BJ (cell line): Measurements from ENCODE around the gene CCDC70. TPM values are rescaled to one million over a fixed set of nuclear protein-coding genes. Genes with fewer than 3 reads are reported as not detected.
"Not testable (repeated sequence)": the region's sequence is repeated elsewhere in the genome, so short reads cannot be mapped to it uniquely, and the experiment has no call there.

ENCODE experiments used
- CTCF ChIA-PET: fragments of 350-600 bp; formaldehyde crosslinking; extraction: SDS; loops from one replicate; lab custom pipeline; 2021; ENCODE audit warnings: antibody characterized with exemption, inconsistent platforms; lab: Yijun Ruan, JAX
- POLR2A ChIA-PET: fragments of 300-600 bp; sonication (Branson Sonifier 250); formaldehyde crosslinking; extraction: SDS; loops from one replicate; lab custom pipeline; 2021; ENCODE audit warnings: antibody characterized with exemption; lab: Charles Lee
- DNase-seq: peaks from one replicate; pipeline ENCODE4 v3.0.0-alpha.2; 2011; ENCODE audit warnings: low read depth
- H3K27me3 ChIP-seq: 2 replicates; pipeline ENCODE4 v1.6.0; 2011; ENCODE audit warnings: low read length; ENCODE audit not compliant: control insufficient read depth, insufficient read depth
- H3K36me3 ChIP-seq: 2 replicates; pipeline ENCODE4 v1.5.1; 2011; ENCODE audit warnings: low read length; ENCODE audit not compliant: control insufficient read depth, insufficient read depth
- H3K4me3 ChIP-seq: 2 replicates; pipeline ENCODE4 v1.5.1; 2011; ENCODE audit warnings: low read depth, mild to moderate bottlenecking, control low read depth, low read length
- polyA plus RNA-seq: library from polyadenylated mRNA; depleted of rRNA; stranded (reverse); fragments of >200 nt; gene quantifications from 2 replicates; pipeline ENCODE4 v1.2.3, GENCODE V29; 2011
- TF ChIP-seq, protein P1 (sequence below): IDR thresholded peaks from 2 replicates; pipeline ENCODE4 v1.5.1; 2011; ENCODE audit warnings: low read depth, mild to moderate bottlenecking, control low read depth, inconsistent platforms, low read length, moderate library complexity; ENCODE audit not compliant: insufficient read depth

The CCDC70 gene
- polyA plus RNA-seq, 1 experiment = not detected

DNA sequence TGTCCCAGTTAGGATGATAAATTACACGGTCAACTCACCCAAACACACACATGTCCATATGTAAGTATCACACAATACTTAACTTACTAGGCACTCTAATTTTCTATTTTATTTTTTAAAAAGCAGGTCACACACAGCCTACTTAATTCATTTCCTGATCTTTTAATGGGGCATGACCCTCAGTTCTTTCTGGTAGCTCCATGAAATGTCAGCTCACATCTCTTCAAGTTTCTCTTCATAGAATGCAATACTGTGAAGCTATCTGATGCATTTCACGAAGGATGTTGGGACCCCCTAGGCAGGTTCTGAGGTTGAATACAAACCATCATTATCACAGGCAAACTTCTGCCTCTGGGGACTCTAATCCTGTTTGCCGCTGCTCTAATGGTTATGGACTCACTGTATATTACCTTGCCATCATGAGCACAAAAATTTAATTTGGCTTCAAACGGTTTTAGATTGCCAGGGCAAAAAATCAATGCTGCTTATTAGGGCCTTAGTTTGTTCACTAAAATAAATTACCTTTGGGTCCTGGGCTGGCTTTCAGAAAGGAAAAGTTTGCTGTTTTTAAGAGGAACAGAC, 41.7 kb upstream of the CCDC70 start:
- Histone ChIP-seq H3K27me3 (peaks cover 21% of the 10 kb centered on the region), H3K4me3 (no peak overlapping the region), H3K36me3 (no peaks in the 10 kb centered on the region)
- CTCF ChIA-PET = interaction anchor here (0.9 kb wide), 1 partner anchor 450 kb away, joined by 3 read pairs; no protein-coding TSS in a partner anchor
- TF ChIP-seq, protein P1, sequence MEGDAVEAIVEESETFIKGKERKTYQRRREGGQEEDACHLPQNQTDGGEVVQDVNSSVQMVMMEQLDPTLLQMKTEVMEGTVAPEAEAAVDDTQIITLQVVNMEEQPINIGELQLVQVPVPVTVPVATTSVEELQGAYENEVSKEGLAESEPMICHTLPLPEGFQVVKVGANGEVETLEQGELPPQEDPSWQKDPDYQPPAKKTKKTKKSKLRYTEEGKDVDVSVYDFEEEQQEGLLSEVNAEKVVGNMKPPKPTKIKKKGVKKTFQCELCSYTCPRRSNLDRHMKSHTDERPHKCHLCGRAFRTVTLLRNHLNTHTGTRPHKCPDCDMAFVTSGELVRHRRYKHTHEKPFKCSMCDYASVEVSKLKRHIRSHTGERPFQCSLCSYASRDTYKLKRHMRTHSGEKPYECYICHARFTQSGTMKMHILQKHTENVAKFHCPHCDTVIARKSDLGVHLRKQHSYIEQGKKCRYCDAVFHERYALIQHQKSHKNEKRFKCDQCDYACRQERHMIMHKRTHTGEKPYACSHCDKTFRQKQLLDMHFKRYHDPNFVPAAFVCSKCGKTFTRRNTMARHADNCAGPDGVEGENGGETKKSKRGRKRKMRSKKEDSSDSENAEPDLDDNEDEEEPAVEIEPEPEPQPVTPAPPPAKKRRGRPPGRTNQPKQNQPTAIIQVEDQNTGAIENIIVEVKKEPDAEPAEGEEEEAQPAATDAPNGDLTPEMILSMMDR = no peak
- no peak for DNase-seq
- POLR2A ChIA-PET = no interaction called here

DNA sequence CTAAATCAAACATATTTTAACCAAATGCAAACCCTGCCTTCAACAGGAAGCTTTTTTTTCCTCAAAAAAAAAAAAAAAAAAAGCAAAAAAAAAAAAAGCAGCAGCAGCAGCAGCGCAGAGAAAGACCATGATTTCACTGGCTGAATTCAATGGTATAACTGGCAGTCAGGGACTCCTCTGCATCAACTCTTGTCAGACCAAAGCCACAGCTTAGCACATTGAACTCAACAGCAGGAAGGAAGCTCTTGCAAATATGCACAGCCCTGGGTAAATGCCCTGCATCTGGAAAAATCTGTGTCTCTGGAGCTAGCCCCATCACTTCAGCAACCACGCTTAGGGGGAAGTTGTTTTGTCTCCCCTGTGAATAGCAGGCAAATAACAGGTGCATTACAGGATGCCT, 40.2 kb upstream of the CCDC70 start:
- CTCF ChIA-PET = interaction anchor here (1.0 kb wide), 1 partner anchor 12 kb away, joined by 5 read pairs; no protein-coding TSS in a partner anchor
- DNase-seq = no peak
- H3K36me3 ChIP-seq = no peaks in the 10 kb centered on the region
- POLR2A ChIA-PET = no interaction called here
- no peak overlapping the region for H3K4me3 ChIP-seq
- peaks cover 20% of the 10 kb centered on the region for H3K27me3 ChIP-seq
- TF ChIP-seq, protein P1 = no peak

DNA sequence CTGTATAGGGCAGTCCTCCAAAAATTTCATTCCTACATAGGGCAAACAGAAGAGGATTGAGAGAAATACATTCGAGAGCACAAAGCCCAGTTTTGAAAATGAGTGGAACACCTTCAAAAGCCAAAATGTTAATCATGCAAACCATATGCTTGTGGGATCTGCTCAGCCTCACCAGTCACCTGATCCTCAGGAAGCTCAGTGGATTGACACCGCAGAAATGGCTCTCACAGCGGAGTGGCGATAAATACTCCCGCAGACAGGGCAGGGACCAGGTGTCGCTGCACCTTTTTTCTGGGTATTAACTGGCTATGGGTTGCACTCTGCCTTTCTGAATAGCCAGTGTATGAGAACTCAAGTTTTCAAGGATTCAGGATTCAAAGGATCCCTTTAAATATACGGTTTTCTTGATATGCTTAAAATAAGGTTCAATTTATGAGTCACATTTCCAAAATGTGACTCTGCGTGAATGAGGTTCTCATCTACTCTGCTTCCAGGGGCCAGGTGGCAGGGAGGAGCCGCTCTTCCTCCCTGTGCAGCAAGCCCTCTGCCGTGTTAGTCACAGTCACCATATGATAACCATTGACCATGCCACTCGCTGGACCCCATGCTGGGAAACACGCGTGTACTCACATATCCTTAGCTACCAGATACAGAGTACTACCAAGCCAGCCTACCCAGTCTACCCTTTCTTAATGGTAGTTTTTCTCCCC, 39.5 kb upstream of the CCDC70 start:
- Histone ChIP-seq H3K27me3 (peaks cover 19% of the 10 kb centered on the region), H3K4me3 (no peak overlapping the region), H3K36me3 (no peaks in the 10 kb centered on the region)
- POLR2A ChIA-PET = no interaction called here
- TF ChIP-seq, protein P1 = no peak
- CTCF ChIA-PET = interaction anchor here (7.6 kb wide), 1 partner anchor 7 kb away, joined by 40 read pairs; no protein-coding TSS in a partner anchor
- no peak for DNase-seq

DNA sequence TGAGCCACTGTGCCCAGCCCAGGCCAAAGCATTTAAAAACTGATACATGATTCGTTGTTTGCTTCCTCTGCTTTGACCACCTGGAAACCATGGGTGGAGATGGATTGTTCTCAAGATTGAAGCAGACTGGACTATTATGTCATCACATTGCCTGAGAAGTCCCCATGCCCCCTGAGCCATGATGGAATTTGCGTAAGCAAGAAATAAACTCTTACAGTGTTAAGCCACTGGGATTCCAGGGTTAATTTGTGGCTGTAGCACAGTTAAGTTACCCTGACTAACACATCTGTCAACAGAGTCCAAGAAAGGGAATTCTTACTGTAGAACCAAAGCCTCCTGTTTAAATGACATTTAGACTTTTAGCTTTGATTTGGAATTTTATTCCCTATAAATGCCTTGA, 38.4 kb upstream of the CCDC70 start:
- Histone ChIP-seq H3K36me3 (no peaks in the 10 kb centered on the region), H3K27me3 (peaks cover 18% of the 10 kb centered on the region), H3K4me3 (no peak overlapping the region)
- no peak for DNase-seq
- TF ChIP-seq, protein P1 = no peak
- CTCF ChIA-PET = interaction anchor here (7.6 kb wide), 1 partner anchor 8 kb away, joined by 40 read pairs; no protein-coding TSS in a partner anchor
- POLR2A ChIA-PET = no interaction called here

DNA sequence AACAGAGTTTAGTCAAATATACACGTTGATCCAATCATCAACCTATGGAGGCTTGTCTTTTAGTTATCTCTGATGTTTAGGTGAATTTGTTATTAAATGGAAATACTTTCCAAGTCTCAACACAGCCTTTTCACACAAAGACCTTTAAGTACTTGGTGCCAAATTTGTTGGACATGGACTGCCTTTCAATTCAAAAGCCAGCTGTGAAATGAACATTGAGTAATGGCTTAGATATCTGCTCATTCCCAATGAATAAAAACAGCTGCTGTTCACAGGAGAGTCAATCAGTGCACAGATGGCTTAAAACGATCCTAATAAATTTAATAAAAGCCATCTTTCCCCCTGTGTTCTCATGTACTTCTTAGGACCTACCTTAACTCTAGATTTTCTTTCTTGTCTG, 37.9 kb upstream of the CCDC70 start:
- peaks cover 21% of the 10 kb centered on the region for H3K27me3 ChIP-seq

DNA sequence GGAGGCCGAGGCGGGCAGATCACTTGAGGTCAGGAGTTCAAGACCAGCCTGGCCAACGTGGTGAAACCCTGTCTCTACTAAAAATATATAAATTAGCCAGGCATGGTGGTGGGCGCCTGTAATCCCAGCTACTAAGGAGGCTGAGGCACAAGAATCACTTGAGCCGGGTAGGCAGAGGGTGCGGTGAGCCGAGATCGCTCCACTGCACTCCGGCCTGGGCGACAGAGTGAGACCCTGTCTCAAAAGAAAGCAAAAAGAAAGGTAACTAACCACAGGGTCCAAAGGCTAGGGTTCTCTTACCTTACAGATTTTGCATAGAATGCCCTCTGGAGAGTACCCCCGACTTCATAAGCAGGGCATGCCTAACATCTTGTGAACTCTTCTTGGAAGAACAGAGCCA, 37.1 kb upstream of the CCDC70 start:
- DNase-seq, POLR2A ChIA-PET, H3K4me3 ChIP-seq, H3K36me3 ChIP-seq: not testable (repeated sequence)
- CTCF ChIA-PET = interaction anchor here (1.3 to 7.6 kb wide), 2 partner anchors 10 to 303 kb away, joined by 4 to 40 read pairs; no protein-coding TSS in a partner anchor
- H3K27me3 ChIP-seq = peaks cover 15% of the 10 kb centered on the region

More for the DNA sequence above, 37.9 kb upstream of the CCDC70 start:
- Histone ChIP-seq H3K4me3 (no peak overlapping the region), H3K36me3 (no peaks in the 10 kb centered on the region)
- ChIA-PET CTCF (interaction anchor here (7.6 kb wide), 1 partner anchor 9 kb away, joined by 40 read pairs; no protein-coding TSS in a partner anchor), POLR2A (no interaction called here)
- TF ChIP-seq, protein P1 = no peak
- no peak for DNase-seq
